ENCODE data around the gene STX16.

Gene STX16

DNA sequence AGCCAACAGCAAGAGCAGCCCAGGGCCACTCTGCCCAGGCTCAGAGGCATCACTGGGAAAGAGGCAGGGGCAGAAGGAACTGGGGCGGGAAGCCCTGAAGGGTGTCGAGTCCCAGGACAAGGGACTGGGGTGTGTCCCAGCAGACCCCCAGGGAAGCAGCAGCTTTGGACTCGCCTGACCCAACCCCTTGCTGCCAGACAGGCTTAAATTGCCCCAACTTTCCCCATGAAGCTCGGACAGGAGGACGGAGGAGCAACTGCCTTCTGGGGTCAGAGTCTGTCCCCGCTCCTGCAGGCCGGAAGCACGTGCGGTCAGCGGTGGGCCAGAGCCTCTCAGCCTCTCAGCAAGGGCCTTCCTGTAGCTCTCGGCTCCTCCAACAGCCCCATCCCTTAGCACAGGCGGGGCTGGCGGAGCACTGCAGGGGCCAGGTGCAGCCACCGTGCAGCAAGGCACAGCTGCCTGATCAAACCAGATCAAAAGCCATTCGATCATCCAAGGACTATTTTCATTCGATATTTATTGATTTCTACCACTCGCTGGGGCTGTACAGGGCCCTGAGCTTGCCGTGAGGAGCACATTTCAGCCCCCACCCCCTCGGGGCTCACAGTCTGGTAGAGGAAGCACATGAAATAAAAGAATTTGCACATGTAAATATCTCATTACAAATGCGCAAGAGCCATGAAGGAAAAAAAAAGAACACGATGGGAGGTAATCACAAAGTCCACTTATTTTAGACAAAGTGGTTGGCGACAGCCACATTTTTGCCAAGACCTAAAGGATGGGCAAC is 31.8 kb upstream of the STX16 start:
- DNase-seq = peak in 2 of 3 experiments; percentile 47 to 73

DNA sequence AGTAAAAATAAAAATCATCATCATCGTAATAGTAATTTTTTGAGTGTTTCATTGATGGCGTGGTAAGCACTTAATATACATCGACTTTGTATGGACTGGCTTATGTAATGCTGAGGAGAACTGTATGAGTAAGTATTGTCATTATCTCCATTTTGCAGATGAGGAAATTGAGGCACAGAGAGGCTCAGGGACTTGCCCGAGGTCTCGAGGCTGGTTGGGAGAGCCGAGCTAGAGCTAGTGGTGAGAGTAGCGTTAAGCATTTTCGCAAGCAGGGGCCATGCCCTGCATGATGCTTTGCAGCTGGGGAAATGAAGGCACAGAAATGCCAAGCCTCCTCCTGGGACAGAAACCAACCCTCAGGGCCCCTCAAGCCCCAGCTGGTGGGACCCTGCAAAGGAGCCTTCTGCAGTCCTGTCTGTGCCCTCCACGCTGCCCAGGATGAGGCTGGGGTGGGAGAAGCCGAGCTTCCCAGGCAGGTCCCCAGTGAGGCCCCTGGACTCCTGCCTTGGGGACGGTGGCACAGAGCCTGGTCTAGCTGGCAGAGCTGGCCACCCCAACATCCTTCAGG is 31.1 kb upstream of the STX16 start:
- peak in 1 of 3 experiments; percentile 69 for DNase-seq

- DNase-seq = no peak
Observed at GRCh38 chr20:58621906-58622548, 29.1 kb upstream of the STX16 start.

- no peak for DNase-seq
Observed at GRCh38 chr20:58622671-58623578, 28.2 kb upstream of the STX16 start.

GRCh38 chr20:58623579-58624473 is 27.3 kb upstream of the STX16 start:
- peak in 2 of 3 experiments; percentile 6 to 30 for DNase-seq

DNA sequence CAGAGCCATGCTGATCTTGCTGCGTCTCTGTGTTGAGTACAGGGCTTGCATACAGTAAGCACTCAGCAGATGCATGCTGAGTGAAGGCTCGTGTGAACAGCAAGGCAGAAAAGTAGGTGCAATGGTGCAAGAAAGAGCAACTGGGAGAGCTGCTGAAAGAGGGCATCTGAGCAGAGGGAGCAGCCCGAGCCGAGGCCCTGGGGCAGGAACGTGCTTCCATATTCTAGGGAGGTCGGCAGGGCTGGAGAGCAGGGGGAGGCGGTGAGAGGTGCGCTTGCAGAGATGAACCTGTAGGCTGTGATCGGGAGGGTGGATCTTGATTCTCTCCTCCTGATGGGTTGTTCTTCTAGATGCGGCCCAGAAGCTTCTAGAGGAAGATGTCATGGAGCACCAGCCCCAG is 26.4 kb upstream of the STX16 start:
- no peak for DNase-seq

- DNase-seq = no peak
Observed at GRCh38 chr20:58625585-58625984, 25.5 kb upstream of the STX16 start.

GRCh38 chr20:58626051-58626450 is 25.0 kb upstream of the STX16 start:
- no peak for DNase-seq

GRCh38 chr20:58627212-58628072 is 23.6 kb upstream of the STX16 start:
- no peak for DNase-seq

GRCh38 chr20:58628491-58629214 is 22.4 kb upstream of the STX16 start:
- DNase-seq = no peak

DNA sequence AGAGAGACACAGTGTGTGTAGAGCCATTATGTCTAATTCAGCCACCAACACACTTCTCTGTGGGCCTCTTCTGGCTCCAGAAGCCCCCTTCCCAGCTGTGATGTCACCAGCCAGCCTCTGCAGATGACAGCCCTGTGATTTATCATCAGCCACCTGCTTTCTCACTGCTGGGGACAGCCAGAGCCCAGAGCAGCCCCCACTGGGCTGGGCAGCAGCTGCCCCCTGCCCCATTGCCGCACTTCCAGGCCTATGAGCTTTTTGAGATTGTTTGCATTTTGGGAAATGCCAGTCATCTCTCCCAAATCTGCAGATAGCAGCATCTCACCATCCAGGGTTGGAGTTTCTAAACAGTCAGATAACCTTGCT is 21.9 kb upstream of the STX16 start:
- DNase-seq = no peak

DNA sequence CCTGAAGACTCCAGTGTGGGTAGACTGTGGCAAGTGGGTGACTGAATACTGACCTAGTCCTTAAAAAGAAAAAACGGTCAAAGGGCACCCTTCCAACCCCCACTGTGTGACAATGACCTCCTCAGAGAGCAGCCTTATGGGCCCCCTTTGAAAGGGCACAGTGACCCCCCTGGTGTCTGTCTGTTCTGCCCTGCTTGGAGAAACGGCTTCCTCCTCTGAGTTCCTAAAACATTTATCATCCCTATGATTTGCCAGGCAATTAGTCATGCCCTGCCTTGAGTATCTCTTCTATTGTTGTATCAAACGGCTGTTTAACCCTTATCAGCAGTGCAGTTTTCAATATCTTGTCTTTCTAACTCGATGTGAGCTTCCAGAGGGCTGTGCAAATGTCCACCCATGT is 21.0 kb upstream of the STX16 start:
- no peak for DNase-seq

GRCh38 chr20:58633161-58634053 is 17.7 kb upstream of the STX16 start:
- DNase-seq = no peak

- DNase-seq = no peak
Observed at GRCh38 chr20:58634059-58634458, 17.0 kb upstream of the STX16 start.

DNA sequence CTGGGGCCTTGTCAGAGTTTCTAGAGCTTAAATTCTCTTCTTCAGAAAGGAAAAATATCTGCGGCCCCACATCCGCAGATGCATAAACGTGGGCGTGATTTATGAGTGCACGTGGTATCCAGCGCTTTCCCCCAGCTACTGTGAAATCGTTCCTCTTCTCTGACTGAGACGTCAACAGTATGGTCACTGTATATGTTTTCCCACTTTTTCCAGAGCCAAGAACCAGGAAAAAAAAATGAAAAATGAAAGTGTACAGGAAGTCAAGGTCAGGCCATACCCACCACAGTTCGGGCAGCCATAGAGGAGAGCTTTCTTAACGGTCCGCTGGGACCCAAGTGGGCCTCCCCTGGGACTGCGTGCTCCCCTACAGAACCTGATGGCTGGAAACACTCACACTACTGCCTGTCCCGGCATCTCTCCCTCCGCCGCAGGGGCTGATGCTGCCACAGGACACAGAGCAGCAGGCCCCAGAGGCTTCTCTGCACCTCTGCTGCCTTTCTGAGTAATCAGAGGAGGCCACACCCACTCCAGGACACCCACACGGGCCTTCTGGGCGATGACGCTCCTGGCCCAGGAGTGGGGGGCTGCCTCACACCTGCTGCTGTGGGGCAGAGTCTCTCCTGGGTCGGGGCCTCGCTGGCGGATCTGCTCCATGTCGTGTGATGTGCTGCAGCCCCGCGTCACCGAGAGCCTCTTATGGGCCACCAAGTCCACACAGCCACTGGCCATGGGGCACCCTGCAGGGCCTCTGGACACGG is 16.4 kb upstream of the STX16 start:
- peak in 1 of 3 experiments; percentile 5 for DNase-seq

GRCh38 chr20:58635279-58635665 is 15.8 kb upstream of the STX16 start:
- no peak for DNase-seq

DNA sequence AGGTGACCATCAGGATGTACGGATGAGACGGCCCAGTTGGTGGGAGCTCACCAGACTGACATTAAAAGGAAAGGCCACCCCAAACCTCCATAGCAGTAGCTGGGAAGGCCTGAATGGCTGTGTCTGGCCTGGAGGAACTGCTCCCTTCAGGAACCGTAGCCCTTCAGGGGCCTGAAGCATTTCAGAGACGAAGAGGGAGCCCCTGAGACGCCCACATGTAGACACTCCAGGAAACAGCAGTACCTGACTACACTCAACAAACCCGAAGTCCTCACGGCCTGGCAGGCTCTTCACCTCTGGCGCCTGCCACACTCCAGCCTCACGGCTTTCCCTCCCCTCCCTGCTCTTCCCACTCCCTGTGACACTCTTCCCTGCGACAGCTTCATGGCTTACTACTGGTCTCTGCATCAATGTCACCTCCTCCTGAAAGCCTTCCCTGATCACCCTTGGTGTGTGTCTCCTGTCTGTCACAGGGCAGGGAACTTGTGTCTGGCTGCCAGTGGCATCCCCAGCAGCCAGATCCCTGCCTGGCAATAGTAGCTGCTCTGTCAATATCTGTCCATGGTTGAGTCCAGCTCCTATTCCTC is 14.6 kb upstream of the STX16 start:
- no peak for DNase-seq

DNA sequence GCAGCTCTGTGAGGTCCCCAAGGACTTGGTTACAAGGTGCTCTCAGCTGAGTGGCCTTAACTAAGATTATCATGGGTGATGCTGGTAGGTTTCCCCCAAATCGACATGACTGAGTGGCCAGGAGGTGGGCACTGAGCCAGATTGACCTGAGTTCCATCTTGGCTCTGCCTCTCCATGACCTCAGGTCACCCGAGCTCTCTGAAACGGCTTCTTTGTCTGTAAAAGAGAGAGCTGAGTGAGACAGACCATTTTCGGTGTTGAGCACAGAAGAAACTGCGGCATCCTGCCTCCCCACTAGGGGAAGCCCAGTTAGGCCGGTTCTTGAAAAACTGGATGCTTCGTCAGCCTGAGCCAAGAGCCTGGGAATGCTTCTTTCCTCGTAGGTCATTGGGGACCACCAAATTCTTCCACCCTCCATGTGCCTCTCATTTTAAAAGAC is 14.1 kb upstream of the STX16 start:
- DNase-seq = no peak

Measured in NCI-H1417 (cell line).